HEK293T (cell line): ENCODE data around the gene ANKRD13D.

ENCODE experiments used
- ARNT ChIP-seq: fragments of 450-650 bp; IDR thresholded peaks from 2 replicates; pipeline ENCODE4 v1.6.1; 2017; ENCODE audit warnings: mild to moderate bottlenecking
- BHLHE40 ChIP-seq: fragments of 450-650 bp; IDR thresholded peaks from 2 replicates; pipeline ENCODE4 v1.6.1; 2016; ENCODE audit warnings: mild to moderate bottlenecking, moderate library complexity, borderline replicate concordance
- CTBP1 ChIP-seq: fragments of 450-650 bp; IDR thresholded peaks from 2 replicates; pipeline ENCODE4 v1.6.1; 2016; ENCODE audit warnings: borderline replicate concordance
- FOXK2 ChIP-seq: fragments of 450-650 bp; IDR thresholded peaks from 2 replicates; pipeline ENCODE4 v1.6.1; 2016; ENCODE audit warnings: mild to moderate bottlenecking
- FOXM1 ChIP-seq: fragments of 450-650 bp; IDR thresholded peaks from 2 replicates; pipeline ENCODE4 v1.6.1; 2017; ENCODE audit warnings: mild to moderate bottlenecking, borderline replicate concordance
- PKNOX1 ChIP-seq: fragments of 450-650 bp; IDR thresholded peaks from 2 replicates; pipeline ENCODE4 v1.6.1; 2016
- SUZ12 ChIP-seq: fragments of 450-650 bp; IDR thresholded peaks from 2 replicates; pipeline ENCODE4 v1.6.1; 2016; ENCODE audit warnings: mild to moderate bottlenecking
- ZNF384 ChIP-seq: fragments of 450-650 bp; IDR thresholded peaks from 2 replicates; pipeline ENCODE4 v1.6.1; 2016

GRCh38 chr11:67309661-67310061 is 20.6 kb downstream of the ANKRD13D start:
- TF ChIP-seq ZNF384 (no peak), ARNT (no peak), BHLHE40 (no peak), PKNOX1 (no peak), SUZ12 (no peak), FOXM1 (no peak), CTBP1 (no peak), FOXK2 (no peak)
